ENCODE data around the gene COQ8A.

Gene COQ8A

GRCh38 chr1:226983247-226983991 is 43.3 kb downstream of the COQ8A start:
- no peak for DNase-seq (ENCODE audit: low read depth)
- TF ChIP-seq POLR2A (IDR thresholded peaks at IDR 0.05; ENCODE audit: extremely low read depth, insufficient read length), result no peak
- TF ChIP-seq CTCF (IDR thresholded peaks at IDR 0.05; ENCODE audit: low read depth, low read length), result no peak
- no peak for TF ChIP-seq MAX (IDR thresholded peaks at IDR 0.05; ENCODE audit: low read depth, low read length)
- TF ChIP-seq MYC (IDR thresholded peaks at IDR 0.05; ENCODE audit: low read depth, low read length), result no peak
- H3K4me3 ChIP-seq (ENCODE audit: low read depth, low read length), result no peak overlapping the region

- H3K4me3 ChIP-seq (ENCODE audit: low read depth, low read length), result no peak overlapping the region
- no peak for TF ChIP-seq MYC (IDR thresholded peaks at IDR 0.05; ENCODE audit: low read depth, low read length)
- no peak for TF ChIP-seq MAX (IDR thresholded peaks at IDR 0.05; ENCODE audit: low read depth, low read length)
- TF ChIP-seq CTCF (IDR thresholded peaks at IDR 0.05; ENCODE audit: low read depth, low read length), result no peak
- TF ChIP-seq POLR2A (IDR thresholded peaks at IDR 0.05; ENCODE audit: extremely low read depth, insufficient read length), result no peak
- no peak for DNase-seq (ENCODE audit: low read depth)
Observed at GRCh38 chr1:226983992-226984364, 43.9 kb downstream of the COQ8A start.

GRCh38 chr1:226984521-226985238 is 44.6 kb downstream of the COQ8A start:
- no peak overlapping the region for H3K4me3 ChIP-seq (ENCODE audit: low read depth, low read length)
- no peak for DNase-seq (ENCODE audit: low read depth)
- TF ChIP-seq CTCF (IDR thresholded peaks at IDR 0.05; ENCODE audit: low read depth, low read length), result no peak
- no peak for TF ChIP-seq MAX (IDR thresholded peaks at IDR 0.05; ENCODE audit: low read depth, low read length)
- no peak for TF ChIP-seq POLR2A (IDR thresholded peaks at IDR 0.05; ENCODE audit: extremely low read depth, insufficient read length)
- no peak for TF ChIP-seq MYC (IDR thresholded peaks at IDR 0.05; ENCODE audit: low read depth, low read length)

GRCh38 chr1:226985239-226985838 is 45.2 kb downstream of the COQ8A start:
- TF ChIP-seq POLR2A (IDR thresholded peaks at IDR 0.05; ENCODE audit: extremely low read depth, insufficient read length), result no peak
- no peak for TF ChIP-seq CTCF (IDR thresholded peaks at IDR 0.05; ENCODE audit: low read depth, low read length)
- TF ChIP-seq MAX (IDR thresholded peaks at IDR 0.05; ENCODE audit: low read depth, low read length), result no peak
- TF ChIP-seq MYC (IDR thresholded peaks at IDR 0.05; ENCODE audit: low read depth, low read length), result no peak
- no peak overlapping the region for H3K4me3 ChIP-seq (ENCODE audit: low read depth, low read length)
- no peak for DNase-seq (ENCODE audit: low read depth)

GRCh38 chr1:226985839-226986463 is 45.9 kb downstream of the COQ8A start:
- DNase-seq (ENCODE audit: low read depth), result no peak
- no peak for TF ChIP-seq MYC (IDR thresholded peaks at IDR 0.05; ENCODE audit: low read depth, low read length)
- no peak for TF ChIP-seq MAX (IDR thresholded peaks at IDR 0.05; ENCODE audit: low read depth, low read length)
- no peak overlapping the region for H3K4me3 ChIP-seq (ENCODE audit: low read depth, low read length)

Data from NB4 (cell line).